GM19239 (cell line): Measurements from ENCODE around the gene MRNIP.
A peak's percentile ranks its signal among the peaks of the same experiment; 100 is the strongest.

Experiments
- DNase-seq: peaks from one replicate; pipeline ENCODE4 v3.0.0; 2011; ENCODE audit warnings: low spot score; ENCODE audit not compliant: insufficient read length
- FAIRE-seq: peaks from 2 replicates; lab custom pipeline; 2011; peaks lifted over from hg19 to GRCh38; lab: Jason Lieb, UNC

MRNIP gene

DNA sequence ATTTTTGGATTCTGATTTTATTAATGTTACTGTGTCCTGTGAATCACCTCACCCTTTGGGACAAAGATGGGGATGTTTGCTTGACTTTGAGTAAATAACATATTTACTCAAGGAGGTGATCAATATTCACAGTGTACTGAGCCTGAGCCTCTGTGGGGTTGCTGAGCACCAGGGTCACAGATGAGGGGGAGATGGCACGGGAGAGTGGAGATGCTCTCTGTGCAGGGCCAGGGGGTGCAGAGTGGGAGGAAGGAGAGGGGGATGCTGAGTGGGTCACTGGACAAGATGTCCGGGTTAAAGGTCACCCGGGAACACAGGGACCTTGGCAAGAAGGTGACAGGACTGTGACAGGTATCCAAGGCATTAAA, 33.9 kb downstream of the MRNIP start:
- DNase-seq = no peak
- FAIRE-seq = no peak

DNA sequence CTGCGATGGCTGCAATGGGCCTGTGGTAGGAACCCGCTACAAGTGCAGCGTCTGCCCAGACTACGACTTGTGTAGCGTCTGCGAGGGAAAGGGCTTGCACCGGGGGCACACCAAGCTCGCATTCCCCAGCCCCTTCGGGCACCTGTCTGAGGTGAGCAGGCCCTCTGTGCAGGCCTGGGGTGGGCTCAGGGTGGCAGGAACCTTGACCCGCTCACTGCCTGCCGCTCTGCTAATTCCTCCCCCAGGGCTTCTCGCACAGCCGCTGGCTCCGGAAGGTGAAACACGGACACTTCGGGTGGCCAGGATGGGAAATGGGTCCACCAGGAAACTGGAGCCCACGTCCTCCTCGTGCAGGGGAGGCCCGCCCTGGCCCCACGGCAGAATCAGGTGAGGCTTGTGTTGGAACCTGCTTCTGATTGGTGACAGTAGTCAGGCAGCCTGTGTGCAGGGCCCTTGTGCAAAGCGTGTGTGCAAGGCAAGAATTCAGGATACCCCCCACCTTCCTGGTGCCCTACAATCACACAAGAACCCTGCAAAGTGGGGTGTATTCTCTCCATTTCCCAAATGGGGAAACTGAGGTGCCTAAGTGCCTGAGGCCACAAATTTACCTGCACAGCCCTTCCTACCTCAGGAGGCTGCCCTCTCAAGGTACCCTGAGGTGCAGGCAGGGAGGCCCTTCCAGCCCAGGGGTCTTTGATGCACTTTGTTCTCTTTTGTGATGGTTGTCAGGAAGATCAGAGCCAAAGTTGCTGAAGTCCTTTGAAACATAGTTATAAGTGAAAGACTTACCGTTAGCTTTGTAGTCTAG, 34.5 kb downstream of the MRNIP start:
- DNase-seq (no peak), FAIRE-seq (no peak)

DNA sequence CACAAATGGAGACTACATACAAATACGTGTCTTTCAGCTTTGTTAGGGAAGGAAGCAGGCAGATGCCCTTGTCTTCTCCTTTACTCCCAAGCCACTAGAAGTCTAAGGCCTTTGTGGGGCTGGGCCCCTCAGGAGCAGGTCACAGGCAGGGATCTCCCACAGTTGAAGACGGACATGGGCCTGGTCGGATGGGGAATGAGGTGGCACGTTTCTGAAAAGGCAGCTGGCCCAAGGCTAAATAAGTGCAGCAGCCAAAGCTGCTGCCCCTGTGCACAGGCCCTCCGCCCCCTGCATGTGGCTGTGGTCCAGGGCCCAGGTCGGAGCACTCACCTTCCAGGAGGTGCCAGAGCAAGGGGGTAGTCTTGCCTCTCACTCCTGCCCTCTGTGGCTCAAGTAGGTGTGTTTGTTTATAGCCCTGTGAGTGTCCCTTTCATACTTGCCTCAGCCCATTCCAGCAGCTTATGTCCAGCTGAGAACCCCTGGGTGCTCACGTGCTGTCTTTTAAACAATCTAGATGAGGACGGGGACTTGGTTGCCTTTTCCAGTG, 36.1 kb downstream of the MRNIP start:
- no peak for FAIRE-seq
- DNase-seq = no peak

DNA sequence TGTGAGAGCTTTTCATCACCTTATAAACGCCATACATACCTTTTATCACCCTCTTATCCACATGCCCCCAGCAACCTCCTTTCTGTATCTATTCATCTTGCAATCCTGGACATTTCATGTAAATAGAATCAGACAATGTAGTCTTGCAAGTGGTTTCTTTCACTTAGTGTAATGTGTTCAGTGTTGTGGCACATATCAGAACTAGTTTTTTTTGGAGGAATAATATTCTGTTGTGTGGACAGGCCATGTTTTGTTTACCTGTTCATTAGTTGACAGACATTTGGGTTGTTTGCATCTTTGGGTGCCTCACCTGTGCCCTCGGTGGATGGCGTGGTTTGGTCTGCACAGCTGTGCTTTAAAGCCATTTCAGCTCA, 36.6 kb downstream of the MRNIP start:
- FAIRE-seq = no peak
- no peak for DNase-seq

DNA sequence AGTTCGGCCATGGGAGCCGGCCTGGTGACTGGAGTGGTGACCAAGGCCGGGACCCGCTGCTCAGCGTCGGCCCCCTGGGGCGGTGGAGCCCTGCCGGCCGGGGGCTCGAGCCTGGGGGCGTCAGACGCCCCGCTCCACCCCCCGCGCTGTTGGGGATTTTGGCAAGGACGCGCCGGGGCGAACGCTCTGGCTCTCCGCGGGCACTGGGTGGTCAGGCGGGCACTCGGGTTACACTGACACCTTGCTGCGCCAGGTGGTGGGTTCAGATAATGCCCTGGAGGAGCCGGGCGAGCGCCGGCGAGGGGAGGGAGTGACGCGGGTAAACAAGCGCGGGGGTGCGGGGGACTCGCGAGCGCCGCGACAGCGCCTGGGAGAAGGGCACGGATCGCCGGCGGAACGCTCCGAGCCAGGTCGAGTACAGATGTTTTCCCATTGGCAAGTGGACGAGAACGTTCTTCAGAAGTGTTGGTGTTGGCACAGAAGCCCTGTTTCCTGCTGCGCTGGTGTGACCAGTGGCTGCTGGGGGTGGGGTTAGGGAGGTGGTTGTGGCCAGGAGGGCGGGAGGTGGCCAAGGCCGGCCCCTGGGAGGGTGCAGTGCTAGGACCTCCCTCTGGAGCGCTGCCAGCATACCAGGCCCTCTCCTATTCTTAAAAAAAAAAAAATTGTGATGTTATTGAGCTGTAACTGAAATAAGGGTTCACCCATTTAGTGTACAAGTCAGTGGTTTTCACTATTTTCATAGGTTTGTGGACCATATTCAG, 37.1 kb downstream of the MRNIP start:
- peak; percentile 88 for DNase-seq
- peak; percentile 96 for FAIRE-seq

DNA sequence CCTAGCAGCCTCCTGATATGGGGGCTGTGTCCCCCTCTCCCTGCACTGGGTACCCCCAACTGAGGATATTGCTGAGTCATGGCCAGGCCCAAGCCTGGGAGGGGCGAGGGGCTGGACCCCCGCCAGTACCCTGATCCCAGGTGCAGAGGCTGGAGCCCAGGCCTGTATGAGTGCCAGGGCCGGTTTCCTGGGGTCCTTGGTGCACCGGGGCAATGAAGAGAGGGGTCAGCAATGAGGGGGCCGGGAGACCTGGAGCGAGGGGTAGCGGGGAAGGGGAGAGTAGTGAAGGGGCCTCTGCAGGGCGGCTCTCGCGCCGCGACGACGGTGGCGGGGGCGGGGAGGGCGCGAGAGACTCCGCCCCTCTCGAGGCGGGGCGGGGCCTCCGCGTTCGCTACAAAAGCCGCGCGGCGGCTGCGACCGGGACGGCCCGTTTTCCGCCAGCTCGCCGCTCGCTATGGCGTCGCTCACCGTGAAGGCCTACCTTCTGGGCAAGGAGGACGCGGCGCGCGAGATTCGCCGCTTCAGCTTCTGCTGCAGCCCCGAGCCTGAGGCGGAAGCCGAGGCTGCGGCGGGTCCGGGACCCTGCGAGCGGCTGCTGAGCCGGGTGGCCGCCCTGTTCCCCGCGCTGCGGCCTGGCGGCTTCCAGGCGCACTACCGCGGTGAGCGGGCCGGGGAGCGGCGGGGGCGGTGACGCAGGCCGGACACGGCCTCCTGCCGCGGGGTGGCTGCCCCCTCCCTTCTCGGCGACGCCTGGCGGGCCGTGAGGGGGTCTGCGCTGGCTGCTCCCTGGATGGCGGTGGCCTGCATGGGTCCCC, 37.9 kb downstream of the MRNIP start, which contains the start of gene SQSTM1:
TSS of gene SQSTM1 (plus strand) at position 423 of the 815 bp plus-strand sequence. CDS start at position 455, 32 bp downstream.
- FAIRE-seq (peak; percentile 63), DNase-seq (peak; percentile 67)

DNA sequence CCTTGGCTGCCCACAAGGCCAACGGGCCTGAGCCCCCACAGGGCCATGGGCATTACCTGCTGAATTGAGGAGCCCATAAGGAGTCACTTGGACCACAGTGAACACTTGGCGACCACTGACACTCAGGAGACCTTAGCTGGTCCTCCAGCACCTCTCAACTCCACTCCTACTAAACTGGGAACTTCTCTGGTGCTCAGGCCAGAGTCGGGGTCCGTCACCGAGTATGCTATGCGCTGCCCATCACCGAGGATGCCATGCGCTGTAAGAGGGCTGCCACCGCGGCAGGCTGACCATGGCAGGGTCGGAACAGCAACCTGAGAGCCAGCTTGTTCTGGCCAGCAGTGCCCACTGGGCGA, 38.5 kb downstream of the MRNIP start:
- FAIRE-seq = peak; percentile 11
- no peak for DNase-seq

DNA sequence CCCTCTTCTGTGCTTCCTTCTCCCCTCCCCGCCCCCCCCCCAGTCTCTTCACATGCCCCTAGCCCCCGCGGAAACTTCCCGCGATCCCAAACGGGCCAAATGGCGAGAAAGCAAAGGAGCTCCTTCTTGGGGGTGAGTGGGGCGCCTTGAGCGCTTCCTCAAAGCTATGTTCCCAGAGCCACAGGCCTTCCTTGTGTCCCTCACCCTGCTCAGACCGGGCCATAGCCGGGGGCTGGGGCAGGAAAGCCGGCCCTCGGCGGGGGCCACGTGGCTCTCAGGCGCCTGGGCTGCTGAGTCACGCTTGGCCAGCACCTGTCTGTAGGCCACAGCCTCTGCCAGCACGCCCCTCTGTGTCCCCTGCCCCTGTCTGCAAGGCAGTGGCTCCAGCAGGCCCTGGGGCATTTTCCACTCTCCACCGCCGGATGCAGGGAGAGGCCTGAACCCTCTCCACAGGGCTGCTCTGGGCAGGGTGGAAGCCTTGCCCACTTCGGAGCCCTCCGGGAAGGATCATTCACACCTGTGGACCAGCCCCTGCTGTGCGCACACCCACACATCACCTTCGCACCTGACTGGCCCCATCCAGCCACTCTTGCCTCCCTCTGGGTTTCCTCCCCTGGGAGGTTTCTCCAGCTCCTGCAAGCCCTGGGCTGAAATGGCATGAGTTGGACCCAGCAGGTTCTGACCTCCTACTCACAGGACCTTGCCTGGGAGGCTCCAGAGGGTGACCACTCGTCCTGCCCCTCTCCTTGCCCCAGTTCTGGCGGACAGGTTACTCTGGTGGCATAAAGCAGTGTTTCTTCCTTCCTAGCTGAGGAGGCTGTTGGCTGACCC, 39.1 kb downstream of the MRNIP start:
- FAIRE-seq (peak; percentile 39), DNase-seq (no peak)

DNA sequence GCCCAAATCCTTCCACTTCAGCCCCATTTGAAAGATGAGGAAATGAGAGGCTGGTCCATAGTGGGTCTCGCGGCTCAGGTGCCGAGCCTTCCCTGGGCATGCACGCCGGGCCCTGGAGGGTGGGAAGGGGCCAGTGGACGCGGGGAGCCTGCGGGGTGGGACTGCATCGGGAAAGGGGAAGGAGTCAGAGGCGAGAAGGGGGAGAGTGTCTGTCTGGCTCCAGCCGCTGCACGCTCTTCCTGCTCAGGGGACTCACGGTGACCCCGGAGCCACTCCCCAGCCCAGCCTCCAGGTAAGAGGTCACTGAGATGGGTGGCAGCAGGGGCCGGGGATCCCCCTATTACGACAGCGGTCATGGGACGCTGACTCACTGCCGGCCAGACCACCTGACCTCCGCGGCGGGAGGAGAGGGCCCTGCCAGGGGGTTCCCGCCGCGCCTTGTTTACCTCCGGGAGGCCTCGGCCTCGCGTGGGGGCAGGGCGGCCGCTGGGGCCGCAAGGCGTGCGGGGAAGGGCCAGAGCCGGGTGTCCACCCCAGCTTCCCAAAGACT, 39.8 kb downstream of the MRNIP start:
- DNase-seq (peak; percentile 92), FAIRE-seq (peak; percentile 92)

DNA sequence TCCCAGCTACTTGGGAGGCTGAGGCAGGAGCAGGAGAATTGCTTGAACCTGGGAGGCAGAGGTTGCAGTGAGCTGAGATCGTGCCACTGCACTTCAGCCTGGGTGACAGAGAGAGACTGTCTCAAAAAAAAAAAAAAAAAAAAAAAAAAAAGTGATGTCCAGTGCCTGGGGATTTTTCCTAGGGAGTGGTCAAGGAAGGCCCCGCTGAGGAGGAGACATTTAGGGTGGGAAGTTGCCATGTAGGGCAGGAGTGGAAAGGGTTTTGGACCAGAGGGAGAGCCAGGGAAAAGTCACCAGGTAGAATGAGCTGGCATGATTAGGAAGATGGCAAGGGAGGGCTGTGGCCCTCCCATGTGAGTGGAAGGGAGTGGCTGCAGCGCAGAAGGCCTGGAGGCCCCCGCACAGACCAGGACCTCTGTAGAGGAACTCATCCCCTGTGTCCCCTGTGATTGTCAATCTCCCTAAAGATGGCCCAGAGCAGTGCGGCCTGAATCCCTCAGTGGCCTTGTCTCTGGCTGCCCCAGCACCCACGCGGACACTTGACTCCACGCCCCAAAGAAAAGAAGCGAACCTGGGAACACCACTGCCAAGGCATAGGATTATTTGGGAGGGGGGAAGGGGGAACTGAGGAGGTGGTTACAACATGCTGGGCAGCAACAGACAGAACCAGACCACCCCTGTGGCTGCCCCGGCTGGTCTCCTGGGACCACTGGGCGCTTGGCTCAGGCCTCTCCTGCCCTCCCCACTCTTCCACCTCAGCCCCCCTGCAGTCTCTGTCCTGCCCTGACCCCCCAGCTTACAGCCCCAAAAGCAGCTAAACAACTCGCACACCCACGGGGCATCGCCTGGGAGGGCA, 40.5 kb downstream of the MRNIP start:
- DNase-seq (no peak), FAIRE-seq (no peak)

DNA sequence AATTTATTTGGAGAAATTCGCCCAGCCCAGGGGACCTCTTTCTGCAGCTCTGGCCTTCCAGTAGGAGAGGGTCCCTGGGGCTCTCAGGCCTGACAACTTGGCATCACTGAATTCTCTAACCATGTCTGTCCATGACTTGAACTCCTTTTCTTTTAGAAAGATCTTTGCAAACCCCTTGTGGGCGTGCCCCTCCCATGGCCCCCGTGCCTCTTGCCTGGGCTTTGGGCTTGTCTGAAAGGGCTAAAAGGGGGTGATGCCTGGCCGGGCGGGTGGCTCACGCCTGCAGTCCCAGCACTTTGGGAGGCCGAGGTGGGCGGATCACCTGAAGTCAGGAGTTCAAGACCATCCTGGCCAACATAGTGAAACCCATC, 41.2 kb downstream of the MRNIP start:
- FAIRE-seq (no peak), DNase-seq (no peak)

DNA sequence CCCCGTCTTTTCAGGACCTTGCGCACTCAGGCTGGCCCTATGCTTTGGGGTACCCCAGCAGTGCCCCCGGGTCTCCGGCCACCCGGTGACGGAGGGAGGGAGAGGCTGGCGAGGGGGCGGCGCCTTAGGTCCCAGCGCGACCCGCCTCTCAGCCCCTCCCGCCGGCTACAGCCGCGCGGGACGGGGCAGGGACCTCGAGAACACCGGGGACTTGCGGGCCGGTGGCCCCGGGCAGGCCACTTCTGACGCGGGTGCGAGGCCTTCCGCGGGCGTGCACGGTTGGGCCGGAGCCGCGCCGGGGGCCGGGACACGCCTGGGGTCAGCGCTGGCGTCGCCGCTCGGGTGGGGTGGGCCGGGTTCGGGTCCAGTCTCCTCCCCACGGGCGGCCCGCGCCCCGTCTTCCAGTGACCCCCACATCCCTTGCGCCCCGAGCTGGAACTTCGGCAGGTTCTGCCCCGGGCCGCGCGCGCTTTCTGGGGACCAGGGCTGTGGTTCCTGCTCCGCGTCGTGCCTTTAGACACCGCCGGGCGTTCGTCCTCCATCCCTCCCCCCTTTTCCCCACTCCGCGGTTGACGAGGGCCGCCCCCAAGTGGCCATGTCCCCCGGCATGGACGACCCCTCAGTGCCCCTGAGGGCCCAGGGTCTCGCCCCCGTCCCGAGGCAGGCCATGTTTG, 41.7 kb downstream of the MRNIP start:
- DNase-seq (no peak), FAIRE-seq (no peak)

DNA sequence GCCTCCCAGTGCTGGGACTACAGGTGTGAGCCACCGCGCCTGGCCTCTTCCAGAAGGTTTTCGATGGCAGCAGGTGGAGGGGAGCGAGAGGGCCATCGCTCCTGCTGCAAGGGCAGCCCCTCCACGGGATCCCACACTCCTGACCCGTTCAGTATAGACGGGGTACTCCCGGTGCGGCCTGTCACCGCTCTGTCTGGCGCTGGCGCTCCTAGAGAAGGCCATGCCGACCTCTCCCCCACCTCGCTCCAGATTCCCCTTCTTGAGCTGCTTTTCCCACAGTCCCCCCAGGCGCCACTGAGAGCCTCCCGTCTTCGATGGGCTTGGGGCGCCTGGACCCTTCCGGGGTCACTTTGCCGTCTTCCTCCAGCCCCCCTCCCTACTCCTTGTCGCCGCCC, 42.2 kb downstream of the MRNIP start:
- FAIRE-seq (no peak), DNase-seq (no peak)

DNA sequence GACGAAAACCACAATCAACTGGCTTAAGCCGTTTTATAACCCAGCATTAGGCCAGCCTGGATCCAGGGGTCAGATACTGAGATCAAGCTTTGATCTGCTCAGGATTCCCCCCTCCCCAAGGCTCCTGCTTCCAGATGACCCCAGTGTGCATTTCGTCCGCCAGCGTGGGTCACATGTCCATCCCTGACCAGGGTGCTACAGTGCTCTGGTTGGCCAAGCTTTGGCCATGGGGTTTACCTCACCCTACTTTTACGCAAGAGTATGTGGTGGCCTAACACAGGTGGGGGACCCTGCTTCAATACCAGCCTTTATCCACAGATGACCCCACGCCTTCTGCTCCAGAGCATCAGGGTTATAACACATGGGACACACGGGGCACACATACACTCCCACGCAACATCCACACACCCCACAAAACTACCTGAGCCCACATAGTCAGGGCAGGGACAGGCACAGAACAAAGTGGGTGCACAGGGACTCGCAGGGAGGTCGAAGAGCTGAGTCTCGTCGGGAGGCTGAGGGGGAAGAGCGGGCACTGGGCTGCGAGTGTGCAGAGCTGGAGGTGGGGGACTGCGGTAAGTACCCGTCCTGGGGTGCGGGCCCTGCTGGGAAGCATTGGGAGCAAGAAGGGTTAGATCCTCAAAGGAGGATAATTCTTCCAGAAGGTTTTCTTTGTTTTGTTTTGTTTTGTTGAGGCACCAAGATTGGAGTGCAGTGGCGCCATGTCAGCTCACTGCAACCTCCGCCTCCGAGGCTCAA, 42.9 kb downstream of the MRNIP start:
- no peak for FAIRE-seq
- DNase-seq = no peak

DNA sequence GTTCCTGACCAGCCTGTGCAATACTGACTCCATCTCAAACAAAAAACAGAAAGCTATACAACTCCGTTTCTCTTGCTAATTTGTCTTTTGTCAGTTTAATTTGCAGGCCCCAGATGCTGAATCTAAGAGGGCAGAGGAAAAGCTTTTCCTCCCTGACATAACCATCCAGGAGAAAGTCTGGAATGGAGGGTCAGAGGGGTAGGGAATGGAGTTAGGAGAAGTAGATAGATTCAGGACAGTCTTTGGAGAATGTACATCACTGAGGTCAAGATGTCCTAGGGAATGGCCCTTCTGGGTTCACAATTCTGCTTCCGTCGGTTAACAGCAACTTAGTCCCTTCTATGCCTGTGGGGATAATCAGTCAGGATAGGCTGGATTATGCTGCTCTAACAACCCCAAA, 44.5 kb downstream of the MRNIP start:
- no peak for DNase-seq
- no peak for FAIRE-seq

DNA sequence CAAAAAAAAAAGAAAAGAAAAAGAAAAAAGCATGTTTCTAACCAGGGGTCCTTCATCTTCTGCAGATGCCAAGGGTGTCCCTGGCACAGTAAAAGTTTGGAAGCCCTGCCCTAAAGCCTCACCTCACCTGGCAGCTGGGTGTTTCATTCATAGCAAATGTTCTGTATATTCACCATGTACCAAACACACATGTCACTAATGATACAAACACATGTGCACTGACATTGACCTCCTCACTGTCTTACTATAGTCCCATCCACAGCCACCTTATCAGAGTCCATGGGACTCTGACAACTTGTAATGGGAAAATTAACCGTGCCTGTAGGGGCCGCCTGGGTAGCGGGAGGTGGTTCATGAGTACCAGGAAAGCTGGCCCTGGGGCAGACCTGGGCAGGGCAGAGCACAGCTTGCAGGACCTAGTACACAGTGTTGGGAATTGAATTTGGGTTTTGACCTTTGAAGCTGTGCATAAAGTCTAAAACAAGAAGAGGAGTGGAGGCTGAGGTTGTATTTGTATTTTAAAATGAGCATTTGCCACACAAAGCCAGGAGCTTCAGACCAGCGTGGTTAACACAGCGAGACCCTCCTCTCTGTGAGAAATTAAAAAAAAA, 45.5 kb downstream of the MRNIP start:
- DNase-seq (no peak), FAIRE-seq (no peak)
